ENCODE measurements around the gene OR5A2. TPM values are rescaled to one million over a fixed set of nuclear protein-coding genes. Genes with fewer than 3 reads are reported as not detected.

OR5A2 gene
- total and polyA plus RNA-seq, 10 of the 15 experiments (the other 5 are each of a cell fraction or from before 2014, with no cell fraction given) = not detected

GRCh38 chr11:59436169-59436568, 10.0 kb upstream of the OR5A2 start, which contains the start of gene OR5A1:
Gene OR5A1 (plus strand): TSS chr11:59436469. CDS start chr11:59443169, 6,700 bp downstream.
- FAIRE-seq (no peak), ATAC-seq (no peak), DNase-seq (ENCODE audit: low read depth, low spot score) (no peak)
- no peaks in the 10 kb centered on the region for H3K36me3 ChIP-seq (ENCODE audit: control insufficient read depth in 2 of 2, insufficient read depth in 2 of 2, low read length in 1 of 2)
- H3K79me2 ChIP-seq (ENCODE audit: control insufficient read depth, insufficient read depth, low read length) = no peaks in the 10 kb centered on the region
- ChIA-PET SMC1A (ENCODE audit: uncharacterized antibody, unreplicated experiment) (interaction anchor here (0.6 to 0.7 kb wide), 2 partner anchors 169 to 266 kb away, joined by 3 read pairs; no protein-coding TSS in a partner anchor), POLR2A (no interaction called here), CTCF (interaction anchor here (0.7 to 1.9 kb wide), 6 partner anchors 13 to 301 kb away, joined by 3 to 6 read pairs (median 4); no protein-coding TSS in a partner anchor), RAD21 (ENCODE audit: unreplicated experiment) (interaction anchor here (1.2 kb wide), 1 partner anchor 217 kb away, joined by 3 read pairs; no protein-coding TSS in a partner anchor)
- intact Hi-C loops (cut with micrococcal nuclease; ENCODE audit: unreplicated experiment) (no loop called here), in situ Hi-C loops (cut with MboI) (no loop called here)
- no peak within 1 kb of the TSS for H3K27ac ChIP-seq (ENCODE audit: control insufficient read depth, insufficient read depth)
- H4K20me1 ChIP-seq (ENCODE audit: control insufficient read depth, insufficient read depth) = no peaks in the 10 kb centered on the region
- 10% methylated on average over 3 of the region's 3 CpGs for WGBS (ENCODE audit: insufficient coverage, insufficient replicate concordance, low lambda C conversion rate, missing lambda C conversion rate)
- H3K9me3 ChIP-seq (replicated peaks; ENCODE audit: control insufficient read depth, insufficient read depth, low read length) = no peaks in the 10 kb centered on the region
- BruUV-seq (replicated peaks) = no TSS peak
- no peak within 1 kb of the TSS for H3K4me2 ChIP-seq (ENCODE audit: control insufficient read depth, insufficient read depth)
- H3K27me3 ChIP-seq (replicated peaks in 1 of 2; ENCODE audit: control insufficient read depth in 2 of 2, insufficient read depth in 2 of 2, low read length in 1 of 2) = peaks cover 1 to 4% of the 10 kb centered on the region in 2 experiments; a peak in 1 of 4 replicates
- no peak within 1 kb of the TSS for H3K4me3 ChIP-seq
- no peak for TF ChIP-seq MEF2B (IDR thresholded peaks at IDR 0.05; ENCODE audit: partially characterized antibody, poor library complexity, severe bottlenecking)
- TF ChIP-seq ZNF207 (IDR thresholded peaks at IDR 0.05; ENCODE audit: borderline replicate concordance) = no peak
- TF ChIP-seq SMAD1 (IDR thresholded peaks at IDR 0.05; ENCODE audit: low read depth, partially characterized antibody) = no peak
- no peak within 1 kb of the TSS for H3K9ac ChIP-seq (ENCODE audit: control insufficient read depth, insufficient read depth, low read length)
- H2AFZ ChIP-seq (ENCODE audit: control insufficient read depth, low read depth, low read length) = no peak within 1 kb of the TSS
- H3K4me1 ChIP-seq (ENCODE audit: control insufficient read depth, insufficient read depth, low read length) = no peaks in the 10 kb centered on the region

DNA sequence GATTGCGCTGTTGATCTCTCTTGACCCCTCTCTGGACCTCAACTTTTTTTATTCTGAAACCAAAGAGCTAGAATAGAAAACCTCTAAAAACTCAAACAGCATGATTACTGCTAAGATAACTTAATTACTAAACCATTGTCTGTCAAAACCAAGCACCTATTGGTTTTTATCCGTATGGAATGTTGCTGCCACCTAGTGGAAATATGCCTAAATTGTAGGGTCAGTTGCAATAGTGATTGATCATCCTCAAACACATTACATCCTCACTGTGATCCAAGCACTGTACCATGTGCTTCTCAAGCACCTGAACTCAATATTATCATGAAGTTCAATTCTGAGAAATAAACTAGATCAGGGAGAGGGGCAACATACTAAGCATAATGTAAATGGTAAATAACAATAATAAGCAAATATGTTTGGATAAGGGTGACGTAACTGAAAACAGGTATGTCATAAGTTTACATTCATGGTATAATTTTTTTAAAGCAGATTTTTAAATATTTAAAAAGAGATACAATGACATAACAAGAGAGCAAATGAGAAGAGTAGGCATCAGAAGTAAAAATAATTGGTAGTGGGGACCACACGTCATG, 3.8 kb upstream of the OR5A2 start:
- SMC1A ChIA-PET (ENCODE audit: uncharacterized antibody, unreplicated experiment) = interaction anchor here (0.8 to 4.0 kb wide), 18 partner anchors 12 to 334 kb away, joined by 3 to 38 read pairs (median 4); partner anchors contain the start of genes DTX4 and MPEG1
- H3K27me3 ChIP-seq (replicated peaks in 1 of 2; ENCODE audit: control insufficient read depth in 2 of 2, insufficient read depth in 2 of 2, low read length in 1 of 2) = peaks cover 0 to 4% of the 10 kb centered on the region in 2 experiments; a peak in 1 of 4 replicates
- no peaks in the 10 kb centered on the region for H3K36me3 ChIP-seq (ENCODE audit: control insufficient read depth in 2 of 2, insufficient read depth in 2 of 2, low read length in 1 of 2)
- no peak overlapping the region for H3K4me2 ChIP-seq (ENCODE audit: control insufficient read depth, insufficient read depth)
- H3K9ac ChIP-seq (ENCODE audit: control insufficient read depth, insufficient read depth, low read length) = no peak overlapping the region
- peak; percentile 94 for ATAC-seq
- RAD21 ChIA-PET (ENCODE audit: unreplicated experiment) = interaction anchor here (0.7 to 4.3 kb wide), 7 partner anchors 11 to 272 kb away, joined by 3 to 25 read pairs (median 10); partner anchors contain the start of gene DTX4
- intact Hi-C loops (cut with micrococcal nuclease; ENCODE audit: unreplicated experiment) = loop anchor here (1.0 to 2.0 kb wide), 5 partner anchors 146 to 259 kb away; no protein-coding TSS in a partner anchor
- DNase-seq (ENCODE audit: low read depth, low spot score) = peak; percentile 61
- H3K4me1 ChIP-seq (ENCODE audit: control insufficient read depth, insufficient read depth, low read length) = no peaks in the 10 kb centered on the region
- in situ Hi-C loops (cut with MboI) = loop anchor here (5.0 kb wide), 2 partner anchors 138 to 263 kb away; no protein-coding TSS in a partner anchor
- no TSS peak for BruUV-seq (replicated peaks)
- H3K27ac ChIP-seq (ENCODE audit: control insufficient read depth, insufficient read depth) = no peak overlapping the region
- no peaks in the 10 kb centered on the region for H3K79me2 ChIP-seq (ENCODE audit: control insufficient read depth, insufficient read depth, low read length)
- CTCF ChIA-PET = interaction anchor here (0.6 to 6.8 kb wide), 29 partner anchors 8 to 532 kb away, joined by 3 to 85 read pairs (median 5); partner anchors contain the start of gene DTX4
- no peak overlapping the region for H3K4me3 ChIP-seq
- POLR2A ChIA-PET = interaction anchor here (0.6 kb wide), 1 partner anchor 1681 kb away, joined by 6 read pairs; no protein-coding TSS in a partner anchor
- no peak overlapping the region for H2AFZ ChIP-seq (ENCODE audit: control insufficient read depth, low read depth, low read length)
- peak; percentile 86 for FAIRE-seq
- H3K9me3 ChIP-seq (replicated peaks; ENCODE audit: control insufficient read depth, insufficient read depth, low read length) = no peaks in the 10 kb centered on the region
- WGBS (ENCODE audit: insufficient coverage, insufficient replicate concordance, low lambda C conversion rate, missing lambda C conversion rate) = 63% methylated on average over 4 of the region's 4 CpGs
- H4K20me1 ChIP-seq (ENCODE audit: control insufficient read depth, insufficient read depth) = no peaks in the 10 kb centered on the region
- TF ChIP-seq PKNOX1 (IDR thresholded peaks at IDR 0.05) = peak; percentile 61; the same call in 1 of the 2 replicates
- TF ChIP-seq ZNF24 (IDR thresholded peaks at IDR 0.05) = peak; percentile 65
- TF ChIP-seq, protein P1, sequence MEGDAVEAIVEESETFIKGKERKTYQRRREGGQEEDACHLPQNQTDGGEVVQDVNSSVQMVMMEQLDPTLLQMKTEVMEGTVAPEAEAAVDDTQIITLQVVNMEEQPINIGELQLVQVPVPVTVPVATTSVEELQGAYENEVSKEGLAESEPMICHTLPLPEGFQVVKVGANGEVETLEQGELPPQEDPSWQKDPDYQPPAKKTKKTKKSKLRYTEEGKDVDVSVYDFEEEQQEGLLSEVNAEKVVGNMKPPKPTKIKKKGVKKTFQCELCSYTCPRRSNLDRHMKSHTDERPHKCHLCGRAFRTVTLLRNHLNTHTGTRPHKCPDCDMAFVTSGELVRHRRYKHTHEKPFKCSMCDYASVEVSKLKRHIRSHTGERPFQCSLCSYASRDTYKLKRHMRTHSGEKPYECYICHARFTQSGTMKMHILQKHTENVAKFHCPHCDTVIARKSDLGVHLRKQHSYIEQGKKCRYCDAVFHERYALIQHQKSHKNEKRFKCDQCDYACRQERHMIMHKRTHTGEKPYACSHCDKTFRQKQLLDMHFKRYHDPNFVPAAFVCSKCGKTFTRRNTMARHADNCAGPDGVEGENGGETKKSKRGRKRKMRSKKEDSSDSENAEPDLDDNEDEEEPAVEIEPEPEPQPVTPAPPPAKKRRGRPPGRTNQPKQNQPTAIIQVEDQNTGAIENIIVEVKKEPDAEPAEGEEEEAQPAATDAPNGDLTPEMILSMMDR (IDR thresholded peaks at IDR 0.05 in 2 of 3, conservative IDR thresholded peaks at IDR 0.05 in 1 of 3; ENCODE audit: control insufficient read depth in 2 of 3, extremely low read depth in 1 of 3, insufficient read depth in 1 of 3, low read depth in 3 of 3, low read length in 3 of 3) = peak; percentile 70 to 82 (median 78)
- peak; percentile 33; the same call in 1 of the 2 replicates for TF ChIP-seq RUNX3 (IDR thresholded peaks at IDR 0.05; ENCODE audit: low read length)

All from GM12878 (cell line).